GM23338 (cell line): ENCODE results near the gene SIRPD. TPM values are rescaled to one million over a fixed set of nuclear protein-coding genes. Genes with fewer than 3 reads are reported as not detected.
A peak's percentile ranks its signal among the peaks of the same experiment; 100 is the strongest.

Source experiments
- ATAC-seq: fragments of 200-7000 bp; cut with Tn5 transposase; 3 replicates; pipeline ENCODE4 v1.9.1; 2020
- DNase-seq: peaks from one replicate; pipeline ENCODE4 v3.0.0-alpha.2; 2015; ENCODE audit warnings: low spot score
- H2AFZ ChIP-seq: fragments of 200-600 bp; sonication (generic); 2 replicates; pipeline ENCODE4 v1.8.0; 2016; ENCODE audit warnings: antibody characterized with exemption, mild to moderate bottlenecking, moderate library complexity
- H3F3A ChIP-seq: fragments of 200-600 bp; sonication (generic); replicated peaks from 2 replicates; pipeline ENCODE4 v1.8.0; 2017; ENCODE audit warnings: antibody characterized with exemption, mixed run types, low read depth
- H3K27ac ChIP-seq: fragments of 200-600 bp; sonication (generic); 2 replicates; pipeline ENCODE4 v1.6.1; 2016; ENCODE audit warnings: low read depth
- H3K27me3 ChIP-seq: fragments of 200-600 bp; sonication (generic); 2 replicates; pipeline ENCODE4 v1.8.0; 2016; ENCODE audit warnings: mild to moderate bottlenecking, mixed run types, moderate library complexity; ENCODE audit not compliant: insufficient read depth
- H3K36me3 ChIP-seq: fragments of 200-600 bp; sonication (generic); 2 replicates; pipeline ENCODE4 v1.8.0; 2016; ENCODE audit warnings: mild to moderate bottlenecking; ENCODE audit not compliant: insufficient read depth
- H3K4me1 ChIP-seq: fragments of 200-600 bp; sonication (generic); 2 replicates; pipeline ENCODE4 v1.8.0; 2016; ENCODE audit warnings: mild to moderate bottlenecking, moderate library complexity; ENCODE audit not compliant: insufficient read depth
- H3K4me2 ChIP-seq: fragments of 200-600 bp; sonication (generic); 2 replicates; pipeline ENCODE4 v1.7.1; 2017; ENCODE audit warnings: mixed run types
- H3K4me3 ChIP-seq: fragments of 200-600 bp; sonication (generic); 2 replicates; pipeline ENCODE4 v1.6.1; 2016; ENCODE audit warnings: mixed run types
- H3K79me2 ChIP-seq: fragments of 200-600 bp; sonication (generic); replicated peaks from 2 replicates; pipeline ENCODE4 v1.8.0; 2017; ENCODE audit warnings: mild to moderate bottlenecking; ENCODE audit not compliant: insufficient read depth
- H3K9me2 ChIP-seq: fragments of 200-600 bp; sonication (generic); 2 replicates; pipeline ENCODE4 v1.8.0; 2017; ENCODE audit not compliant: insufficient read depth
- H4K20me1 ChIP-seq: fragments of 200-600 bp; sonication (generic); replicated peaks from 2 replicates; pipeline ENCODE4 v1.8.0; 2017; ENCODE audit warnings: mild to moderate bottlenecking; ENCODE audit not compliant: insufficient read depth
- H3K27ac Mint-ChIP-seq: 2 replicates; pipeline ENCODE4 v1.8.0; 2020; ENCODE audit warnings: inconsistent platforms, mild to moderate bottlenecking, moderate library complexity, mixed read lengths
- H3K27me3 Mint-ChIP-seq: 3 replicates; pipeline ENCODE4 v1.8.0; 2022; ENCODE audit warnings: low read depth, mild to moderate bottlenecking, moderate library complexity, mixed read lengths, inconsistent platforms; ENCODE audit not compliant: insufficient read depth, poor library complexity
- H3K36me3 Mint-ChIP-seq: 3 replicates; pipeline ENCODE4 v1.8.0; 2021; ENCODE audit warnings: low read depth, mild to moderate bottlenecking, inconsistent platforms, moderate library complexity, mixed read lengths
- H3K4me1 Mint-ChIP-seq: 3 replicates; pipeline ENCODE4 v1.8.0; 2020; ENCODE audit warnings: mild to moderate bottlenecking, inconsistent platforms, mixed read lengths
- H3K4me3 Mint-ChIP-seq: 3 replicates; pipeline ENCODE4 v1.8.0; 2021; ENCODE audit warnings: moderate library complexity, mild to moderate bottlenecking, inconsistent platforms, mixed read lengths
- H3K9me3 Mint-ChIP-seq: 3 replicates; pipeline ENCODE4 v1.8.0; 2020; ENCODE audit warnings: moderate library complexity, mild to moderate bottlenecking, inconsistent platforms, mixed read lengths
- CREB1 ChIP-seq: fragments of 250-450 bp; sonication (Bioruptor Pico); IDR thresholded peaks from 2 replicates; pipeline ENCODE4 v1.5.0; 2020; ENCODE audit warnings: low read depth, mild to moderate bottlenecking, moderate library complexity
- EZH2 ChIP-seq: fragments of 200-600 bp; sonication (generic); IDR thresholded peaks from one replicate; pipeline ENCODE4 v1.8.0; 2017; ENCODE audit warnings: antibody characterized with exemption, mild to moderate bottlenecking, low read depth; ENCODE audit not compliant: unreplicated experiment
- EZH2phosphoT487 ChIP-seq: fragments of 200-600 bp; sonication (generic); IDR thresholded peaks from one replicate; pipeline ENCODE4 v1.8.1; 2018; ENCODE audit warnings: antibody characterized with exemption; ENCODE audit not compliant: unreplicated experiment
- JUNB ChIP-seq: IDR thresholded peaks from one replicate; pipeline ENCODE4 v1.6.1; 2016; ENCODE audit warnings: antibody characterized with exemption; ENCODE audit not compliant: unreplicated experiment
- NANOG ChIP-seq: IDR thresholded peaks from 2 replicates; pipeline ENCODE4 v1.6.1; 2016; ENCODE audit warnings: antibody characterized with exemption, borderline replicate concordance
- POLR2AphosphoS5 ChIP-seq: IDR thresholded peaks from 2 replicates; pipeline ENCODE4 v1.6.1; 2016; ENCODE audit warnings: antibody characterized with exemption, low read depth
- STAT1 ChIP-seq: IDR thresholded peaks from one replicate; pipeline ENCODE4 v1.6.1; 2016; ENCODE audit warnings: antibody characterized with exemption; ENCODE audit not compliant: unreplicated experiment
- ZNF114 ChIP-seq: fragments of 250-450 bp; sonication (Bioruptor Pico); IDR thresholded peaks from 2 replicates; pipeline ENCODE4 v1.5.0; 2020; ENCODE audit warnings: mild to moderate bottlenecking, moderate library complexity
- ZNF331 ChIP-seq: fragments of 250-450 bp; sonication (Bioruptor Pico); IDR thresholded peaks from 2 replicates; pipeline ENCODE4 v1.5.0; 2020; ENCODE audit warnings: low read depth, mild to moderate bottlenecking, moderate library complexity
- polyA plus RNA-seq: library from polyadenylated mRNA; unstranded; fragments of >200 nt; fragmentation: Nextera tagmentation; extraction: Ambion mirVana; gene quantifications from 2 replicates; pipeline ENCODE4 v1.2.1, GENCODE V29; 2016
- total RNA-seq: library from RNA; depleted of rRNA; stranded (reverse); fragments of >200 nt; shearing (Covaris generic); gene quantifications from 2 replicates; pipeline ENCODE4 v1.2.3, GENCODE V29; 2014
- TF ChIP-seq, protein P1 (sequence below): fragments of 250-450 bp; sonication (Bioruptor Pico); IDR thresholded peaks from 2 replicates; pipeline ENCODE4 v1.5.0; 2020; ENCODE audit warnings: mild to moderate bottlenecking, moderate library complexity
- TF ChIP-seq, protein P2 (sequence below), 2 experiments: fragments of 200-600 bp in 1 of 2; sonication (generic) in 1 of 2; conservative IDR thresholded peaks; 2 replicates each; pipeline versions ENCODE4 v1.5.1 to v1.6.1; 2016 to 2017; ENCODE audit warnings: antibody characterized with exemption in 2 of 2, low read depth in 2 of 2, mild to moderate bottlenecking in 2 of 2, moderate library complexity in 1 of 2
- TF ChIP-seq, protein P3 (sequence below): IDR thresholded peaks from 2 replicates; pipeline ENCODE4 v1.6.1; 2016; ENCODE audit warnings: antibody characterized with exemption
- TF ChIP-seq, protein P4 (sequence below): IDR thresholded peaks from one replicate; pipeline ENCODE4 v1.6.1; 2018; ENCODE audit warnings: antibody characterized with exemption; ENCODE audit not compliant: unreplicated experiment

The SIRPD gene
- total and polyA plus RNA-seq, 2 experiments from 2014 or later = not detected

DNA sequence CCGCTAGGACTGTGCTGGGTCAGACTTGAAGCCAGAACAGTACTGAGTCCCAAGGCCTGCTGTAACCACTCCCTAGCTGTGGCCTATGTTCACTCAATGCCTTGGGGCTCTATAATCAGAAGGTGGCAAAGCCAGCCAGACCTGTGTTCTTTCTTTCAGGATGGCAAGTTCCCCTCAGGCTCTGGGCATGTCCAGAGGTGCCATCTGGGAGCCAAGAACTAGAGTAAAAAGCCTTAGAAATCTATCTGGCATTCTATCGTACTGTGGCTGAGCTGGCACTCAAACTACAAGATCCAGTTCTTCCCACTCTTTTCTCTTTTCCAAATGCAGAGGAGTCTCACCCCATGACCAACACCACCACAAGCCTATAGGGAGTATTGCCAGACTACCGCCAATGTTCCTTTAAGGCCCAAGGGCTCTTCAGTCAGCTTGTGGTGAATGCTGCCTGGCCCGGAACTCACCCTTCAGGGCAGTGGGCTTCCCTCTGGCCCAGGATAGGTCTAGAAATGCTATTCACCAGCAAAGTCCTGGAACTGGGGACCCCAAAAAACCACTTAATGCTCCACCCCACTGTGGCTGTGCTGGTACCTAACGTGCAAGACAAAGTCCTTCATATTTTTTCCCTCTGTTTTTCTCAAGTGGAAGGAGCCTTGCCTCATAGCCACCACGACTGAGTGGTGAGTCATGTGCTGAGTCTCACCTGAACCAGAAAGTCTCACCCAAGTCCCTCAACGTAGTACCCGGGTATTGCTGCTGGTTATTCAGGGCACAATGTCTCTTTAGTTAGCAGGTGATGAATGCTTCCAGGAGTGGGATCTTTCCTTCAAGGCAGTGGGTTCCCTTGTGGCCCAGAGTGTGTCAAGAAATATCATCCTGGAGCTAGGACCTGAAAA is 57.7 kb downstream of the SIRPD start:
- Histone ChIP-seq H3K4me3 (no peak overlapping the region), H3K27me3 (no peaks in the 10 kb centered on the region), H3K36me3 (no peaks in the 10 kb centered on the region), H3K79me2 (no peaks in the 10 kb centered on the region), H2AFZ (no peak overlapping the region), H3K4me2 (no peak overlapping the region), H3K9me2 (peaks cover 9% of the 10 kb centered on the region; the same call in 1 of the 2 replicates), H4K20me1 (no peaks in the 10 kb centered on the region), H3F3A (no peaks in the 10 kb centered on the region), H3K27ac (no peak overlapping the region), H3K4me1 (no peaks in the 10 kb centered on the region)
- no peak for ATAC-seq
- TF ChIP-seq ZNF331 (CRISPR knock-in tag) = no peak
- TF ChIP-seq CREB1 (CRISPR knock-in tag) = no peak
- TF ChIP-seq STAT1 = no peak
- no peak for TF ChIP-seq NANOG
- TF ChIP-seq EZH2 = no peak
- TF ChIP-seq ZNF114 (CRISPR knock-in tag) = no peak
- TF ChIP-seq JUNB = no peak
- no peak for TF ChIP-seq EZH2phosphoT487
- TF ChIP-seq, protein P1, sequence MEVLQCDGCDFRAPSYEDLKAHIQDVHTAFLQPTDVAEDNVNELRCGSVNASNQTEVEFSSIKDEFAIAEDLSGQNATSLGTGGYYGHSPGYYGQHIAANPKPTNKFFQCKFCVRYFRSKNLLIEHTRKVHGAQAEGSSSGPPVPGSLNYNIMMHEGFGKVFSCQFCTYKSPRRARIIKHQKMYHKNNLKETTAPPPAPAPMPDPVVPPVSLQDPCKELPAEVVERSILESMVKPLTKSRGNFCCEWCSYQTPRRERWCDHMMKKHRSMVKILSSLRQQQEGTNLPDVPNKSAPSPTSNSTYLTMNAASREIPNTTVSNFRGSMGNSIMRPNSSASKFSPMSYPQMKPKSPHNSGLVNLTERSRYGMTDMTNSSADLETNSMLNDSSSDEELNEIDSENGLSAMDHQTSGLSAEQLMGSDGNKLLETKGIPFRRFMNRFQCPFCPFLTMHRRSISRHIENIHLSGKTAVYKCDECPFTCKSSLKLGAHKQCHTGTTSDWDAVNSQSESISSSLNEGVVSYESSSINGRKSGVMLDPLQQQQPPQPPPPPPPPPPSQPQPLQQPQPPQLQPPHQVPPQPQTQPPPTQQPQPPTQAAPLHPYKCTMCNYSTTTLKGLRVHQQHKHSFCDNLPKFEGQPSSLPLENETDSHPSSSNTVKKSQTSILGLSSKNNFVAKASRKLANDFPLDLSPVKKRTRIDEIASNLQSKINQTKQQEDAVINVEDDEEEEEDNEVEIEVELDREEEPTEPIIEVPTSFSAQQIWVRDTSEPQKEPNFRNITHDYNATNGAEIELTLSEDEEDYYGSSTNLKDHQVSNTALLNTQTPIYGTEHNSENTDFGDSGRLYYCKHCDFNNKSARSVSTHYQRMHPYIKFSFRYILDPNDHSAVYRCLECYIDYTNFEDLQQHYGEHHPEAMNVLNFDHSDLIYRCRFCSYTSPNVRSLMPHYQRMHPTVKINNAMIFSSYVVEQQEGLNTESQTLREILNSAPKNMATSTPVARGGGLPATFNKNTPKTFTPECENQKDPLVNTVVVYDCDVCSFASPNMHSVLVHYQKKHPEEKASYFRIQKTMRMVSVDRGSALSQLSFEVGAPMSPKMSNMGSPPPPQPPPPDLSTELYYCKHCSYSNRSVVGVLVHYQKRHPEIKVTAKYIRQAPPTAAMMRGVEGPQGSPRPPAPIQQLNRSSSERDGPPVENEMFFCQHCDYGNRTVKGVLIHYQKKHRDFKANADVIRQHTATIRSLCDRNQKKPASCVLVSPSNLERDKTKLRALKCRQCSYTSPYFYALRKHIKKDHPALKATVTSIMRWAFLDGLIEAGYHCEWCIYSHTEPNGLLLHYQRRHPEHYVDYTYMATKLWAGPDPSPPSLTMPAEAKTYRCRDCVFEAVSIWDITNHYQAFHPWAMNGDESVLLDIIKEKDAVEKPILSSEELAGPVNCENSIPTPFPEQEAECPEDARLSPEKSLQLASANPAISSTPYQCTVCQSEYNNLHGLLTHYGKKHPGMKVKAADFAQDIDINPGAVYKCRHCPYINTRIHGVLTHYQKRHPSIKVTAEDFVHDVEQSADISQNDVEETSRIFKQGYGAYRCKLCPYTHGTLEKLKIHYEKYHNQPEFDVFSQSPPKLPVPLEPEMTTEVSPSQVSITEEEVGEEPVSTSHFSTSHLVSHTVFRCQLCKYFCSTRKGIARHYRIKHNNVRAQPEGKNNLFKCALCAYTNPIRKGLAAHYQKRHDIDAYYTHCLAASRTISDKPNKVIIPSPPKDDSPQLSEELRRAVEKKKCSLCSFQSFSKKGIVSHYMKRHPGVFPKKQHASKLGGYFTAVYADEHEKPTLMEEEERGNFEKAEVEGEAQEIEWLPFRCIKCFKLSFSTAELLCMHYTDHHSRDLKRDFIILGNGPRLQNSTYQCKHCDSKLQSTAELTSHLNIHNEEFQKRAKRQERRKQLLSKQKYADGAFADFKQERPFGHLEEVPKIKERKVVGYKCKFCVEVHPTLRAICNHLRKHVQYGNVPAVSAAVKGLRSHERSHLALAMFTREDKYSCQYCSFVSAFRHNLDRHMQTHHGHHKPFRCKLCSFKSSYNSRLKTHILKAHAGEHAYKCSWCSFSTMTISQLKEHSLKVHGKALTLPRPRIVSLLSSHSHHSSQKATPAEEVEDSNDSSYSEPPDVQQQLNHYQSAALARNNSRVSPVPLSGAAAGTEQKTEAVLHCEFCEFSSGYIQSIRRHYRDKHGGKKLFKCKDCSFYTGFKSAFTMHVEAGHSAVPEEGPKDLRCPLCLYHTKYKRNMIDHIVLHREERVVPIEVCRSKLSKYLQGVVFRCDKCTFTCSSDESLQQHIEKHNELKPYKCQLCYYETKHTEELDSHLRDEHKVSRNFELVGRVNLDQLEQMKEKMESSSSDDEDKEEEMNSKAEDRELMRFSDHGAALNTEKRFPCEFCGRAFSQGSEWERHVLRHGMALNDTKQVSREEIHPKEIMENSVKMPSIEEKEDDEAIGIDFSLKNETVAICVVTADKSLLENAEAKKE (CRISPR knock-in tag) = no peak
- no peak for TF ChIP-seq POLR2AphosphoS5
- TF ChIP-seq, protein P2, sequence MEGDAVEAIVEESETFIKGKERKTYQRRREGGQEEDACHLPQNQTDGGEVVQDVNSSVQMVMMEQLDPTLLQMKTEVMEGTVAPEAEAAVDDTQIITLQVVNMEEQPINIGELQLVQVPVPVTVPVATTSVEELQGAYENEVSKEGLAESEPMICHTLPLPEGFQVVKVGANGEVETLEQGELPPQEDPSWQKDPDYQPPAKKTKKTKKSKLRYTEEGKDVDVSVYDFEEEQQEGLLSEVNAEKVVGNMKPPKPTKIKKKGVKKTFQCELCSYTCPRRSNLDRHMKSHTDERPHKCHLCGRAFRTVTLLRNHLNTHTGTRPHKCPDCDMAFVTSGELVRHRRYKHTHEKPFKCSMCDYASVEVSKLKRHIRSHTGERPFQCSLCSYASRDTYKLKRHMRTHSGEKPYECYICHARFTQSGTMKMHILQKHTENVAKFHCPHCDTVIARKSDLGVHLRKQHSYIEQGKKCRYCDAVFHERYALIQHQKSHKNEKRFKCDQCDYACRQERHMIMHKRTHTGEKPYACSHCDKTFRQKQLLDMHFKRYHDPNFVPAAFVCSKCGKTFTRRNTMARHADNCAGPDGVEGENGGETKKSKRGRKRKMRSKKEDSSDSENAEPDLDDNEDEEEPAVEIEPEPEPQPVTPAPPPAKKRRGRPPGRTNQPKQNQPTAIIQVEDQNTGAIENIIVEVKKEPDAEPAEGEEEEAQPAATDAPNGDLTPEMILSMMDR (conservative IDR thresholded peaks at IDR 0.05; ENCODE audit: low read depth in 2 of 2) = no peak
- TF ChIP-seq, protein P3, sequence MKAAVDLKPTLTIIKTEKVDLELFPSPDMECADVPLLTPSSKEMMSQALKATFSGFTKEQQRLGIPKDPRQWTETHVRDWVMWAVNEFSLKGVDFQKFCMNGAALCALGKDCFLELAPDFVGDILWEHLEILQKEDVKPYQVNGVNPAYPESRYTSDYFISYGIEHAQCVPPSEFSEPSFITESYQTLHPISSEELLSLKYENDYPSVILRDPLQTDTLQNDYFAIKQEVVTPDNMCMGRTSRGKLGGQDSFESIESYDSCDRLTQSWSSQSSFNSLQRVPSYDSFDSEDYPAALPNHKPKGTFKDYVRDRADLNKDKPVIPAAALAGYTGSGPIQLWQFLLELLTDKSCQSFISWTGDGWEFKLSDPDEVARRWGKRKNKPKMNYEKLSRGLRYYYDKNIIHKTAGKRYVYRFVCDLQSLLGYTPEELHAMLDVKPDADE = no peak
- TF ChIP-seq, protein P4, sequence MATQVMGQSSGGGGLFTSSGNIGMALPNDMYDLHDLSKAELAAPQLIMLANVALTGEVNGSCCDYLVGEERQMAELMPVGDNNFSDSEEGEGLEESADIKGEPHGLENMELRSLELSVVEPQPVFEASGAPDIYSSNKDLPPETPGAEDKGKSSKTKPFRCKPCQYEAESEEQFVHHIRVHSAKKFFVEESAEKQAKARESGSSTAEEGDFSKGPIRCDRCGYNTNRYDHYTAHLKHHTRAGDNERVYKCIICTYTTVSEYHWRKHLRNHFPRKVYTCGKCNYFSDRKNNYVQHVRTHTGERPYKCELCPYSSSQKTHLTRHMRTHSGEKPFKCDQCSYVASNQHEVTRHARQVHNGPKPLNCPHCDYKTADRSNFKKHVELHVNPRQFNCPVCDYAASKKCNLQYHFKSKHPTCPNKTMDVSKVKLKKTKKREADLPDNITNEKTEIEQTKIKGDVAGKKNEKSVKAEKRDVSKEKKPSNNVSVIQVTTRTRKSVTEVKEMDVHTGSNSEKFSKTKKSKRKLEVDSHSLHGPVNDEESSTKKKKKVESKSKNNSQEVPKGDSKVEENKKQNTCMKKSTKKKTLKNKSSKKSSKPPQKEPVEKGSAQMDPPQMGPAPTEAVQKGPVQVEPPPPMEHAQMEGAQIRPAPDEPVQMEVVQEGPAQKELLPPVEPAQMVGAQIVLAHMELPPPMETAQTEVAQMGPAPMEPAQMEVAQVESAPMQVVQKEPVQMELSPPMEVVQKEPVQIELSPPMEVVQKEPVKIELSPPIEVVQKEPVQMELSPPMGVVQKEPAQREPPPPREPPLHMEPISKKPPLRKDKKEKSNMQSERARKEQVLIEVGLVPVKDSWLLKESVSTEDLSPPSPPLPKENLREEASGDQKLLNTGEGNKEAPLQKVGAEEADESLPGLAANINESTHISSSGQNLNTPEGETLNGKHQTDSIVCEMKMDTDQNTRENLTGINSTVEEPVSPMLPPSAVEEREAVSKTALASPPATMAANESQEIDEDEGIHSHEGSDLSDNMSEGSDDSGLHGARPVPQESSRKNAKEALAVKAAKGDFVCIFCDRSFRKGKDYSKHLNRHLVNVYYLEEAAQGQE = no peak
- Mint-ChIP-seq H3K36me3 (peaks cover 6% of the 10 kb centered on the region), H3K4me1 (peaks cover 7% of the 10 kb centered on the region), H3K27ac (peak overlapping the region; percentile 71), H3K9me3 (peaks cover 13% of the 10 kb centered on the region), H3K4me3 (no peak overlapping the region), H3K27me3 (peaks cover 12% of the 10 kb centered on the region)
- DNase-seq = no peak
